CD4-positive, alpha-beta T cell treated with Interleukin-4 for 4 hours (primary cell): ENCODE data around the gene PROSER2.

ENCODE experiments used
- DNase-seq: peaks from one replicate; pipeline ENCODE4 v3.0.0-alpha.2; 2020

PROSER2 gene

DNA sequence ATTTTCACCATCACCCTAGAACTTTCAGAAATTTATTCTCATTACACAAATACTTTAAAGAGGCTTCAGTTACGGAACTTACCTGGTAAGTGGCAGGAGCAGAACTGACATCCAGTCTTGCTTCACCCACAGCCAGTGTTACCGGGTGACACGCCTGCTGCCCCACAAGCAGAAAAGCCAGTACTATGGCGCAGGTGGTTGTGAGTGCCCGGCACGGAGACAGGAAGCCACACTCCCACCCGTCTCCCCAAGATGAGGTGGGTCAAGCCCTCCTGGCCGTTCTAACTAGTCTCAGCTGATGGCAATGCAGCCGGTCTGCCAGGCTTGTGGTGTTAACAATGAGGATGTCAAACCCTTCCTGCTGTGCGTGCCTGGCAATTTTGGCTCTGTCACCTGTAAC lies 86.9 kb downstream of the PROSER2 start:
- no peak for DNase-seq

GRCh38 chr10:11913079-11913641 lies 90.0 kb downstream of the PROSER2 start:
- DNase-seq = no peak

DNA sequence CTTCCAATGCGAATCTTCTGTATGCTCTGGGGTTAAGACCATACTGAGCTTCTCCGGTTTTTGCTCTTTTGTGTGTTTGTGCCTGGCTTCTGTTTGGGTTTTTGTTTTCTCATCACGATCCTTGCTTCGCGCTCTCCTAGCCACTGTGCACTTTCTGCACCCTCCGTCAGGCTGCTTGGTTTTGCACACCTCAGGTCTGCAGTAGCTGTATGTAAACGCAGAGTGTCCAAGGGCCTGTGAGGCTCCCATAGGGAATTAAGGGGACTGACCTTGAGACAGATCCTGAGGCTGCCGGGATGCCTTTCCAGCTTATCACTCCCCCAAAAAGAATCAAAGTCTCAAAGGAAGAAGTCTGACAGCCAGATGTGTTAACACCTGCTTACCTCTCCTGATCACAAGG lies 95.2 kb downstream of the PROSER2 start:
- DNase-seq = no peak

DNA sequence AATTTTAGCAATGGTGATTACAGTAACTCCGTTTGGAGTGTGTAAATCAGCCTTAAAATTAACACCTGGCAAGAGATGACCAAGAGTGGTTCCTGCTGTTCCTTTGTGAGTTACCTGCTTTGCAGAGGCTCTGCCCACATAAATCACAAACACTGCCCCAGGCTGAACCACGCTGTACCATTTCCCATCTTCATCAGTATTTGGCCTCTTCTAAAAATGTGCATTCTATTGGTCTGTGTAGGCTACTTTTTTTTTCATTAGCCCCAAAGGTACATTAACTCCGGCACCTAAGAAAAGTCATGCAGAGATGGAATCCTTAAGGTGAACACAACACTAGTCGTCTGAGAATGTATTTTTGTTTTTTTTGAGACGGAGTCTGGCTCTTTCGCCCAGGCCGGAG lies 96.1 kb downstream of the PROSER2 start:
- DNase-seq = no peak
